Measurements from ENCODE around the gene SAP30BP. TPM values are rescaled to one million over a fixed set of nuclear protein-coding genes. Genes with fewer than 3 reads are reported as not detected.

SAP30BP gene
- total RNA-seq, 4 donors from 2014 or later: 50.3 to 81.3 (median 77.6) TPM

GRCh38 chr17:75719732-75720131, 52.6 kb downstream of the SAP30BP start:
- TF ChIP-seq EP300 (IDR thresholded peaks at IDR 0.05) (no peak), CTCF (IDR thresholded peaks at IDR 0.05) (no peak), POLR2A (IDR thresholded peaks at IDR 0.05; ENCODE audit: low read depth) (no peak), POLR2AphosphoS5 (IDR thresholded peaks at IDR 0.05) (no peak)
- Histone ChIP-seq H3K9me3 (no peaks in the 10 kb centered on the region), H3K27ac (replicated peaks in 1 of 4) (peak overlapping the region in 3 of 4 donors; percentile 61 to 84 (median 77)), H3K4me1 (peaks cover 16 to 34% (median 26%) of the 10 kb centered on the region in 4 donors), H3K4me3 (no peak overlapping the region), H3K36me3 (peaks cover 0 to 4% (median 0%) of the 10 kb centered on the region in 4 donors), H3K27me3 (peaks cover 6 to 80% (median 20%) of the 10 kb centered on the region in 4 donors)
- DNase-seq (ENCODE audit: extremely low spot score): no peak
- intact Hi-C loops (cut with DNase I): no loop called here
- WGBS: 100% methylated on average over 1 of the region's 2 CpGs

GRCh38 chr17:75720656-75721462, 53.7 kb downstream of the SAP30BP start, which contains the start of gene ITGB4:
TSS of gene ITGB4 (plus strand) at chr17:75721459. CDS start at chr17:75724704, 3,245 bp downstream.
- DNase-seq (ENCODE audit: extremely low spot score): no peak
- peaks cover 6 to 73% (median 20%) of the 10 kb centered on the region in 4 donors for H3K27me3 ChIP-seq
- H3K27ac ChIP-seq (replicated peaks in 1 of 4): peak within 1 kb of the TSS; percentile 61 to 84 (median 75)
- H3K4me1 ChIP-seq: peaks cover 16 to 34% (median 26%) of the 10 kb centered on the region in 4 donors
- peaks cover 0 to 15% (median 0%) of the 10 kb centered on the region in 4 donors for H3K36me3 ChIP-seq
- 5% methylated on average over 15 of the region's 70 CpGs for WGBS
- no peaks in the 10 kb centered on the region for H3K9me3 ChIP-seq
- H3K4me3 ChIP-seq: peak within 1 kb of the TSS; percentile 50 to 66 (median 54)
- TF ChIP-seq CTCF (IDR thresholded peaks at IDR 0.05) (no peak), POLR2AphosphoS5 (IDR thresholded peaks at IDR 0.05) (peak in 1 of 2 donors; percentile 60), POLR2A (IDR thresholded peaks at IDR 0.05; ENCODE audit: low read depth) (no peak), EP300 (IDR thresholded peaks at IDR 0.05) (no peak)
- intact Hi-C loops (cut with DNase I): no loop called here

GRCh38 chr17:75721463-75722011, 54.4 kb downstream of the SAP30BP start:
- H3K27me3 ChIP-seq: peaks cover 6 to 66% (median 20%) of the 10 kb centered on the region in 4 donors
- peak overlapping the region; percentile 50 to 66 (median 54) for H3K4me3 ChIP-seq
- H3K36me3 ChIP-seq: peaks cover 0 to 22% (median 0%) of the 10 kb centered on the region in 4 donors
- TF ChIP-seq POLR2A (IDR thresholded peaks at IDR 0.05; ENCODE audit: low read depth) (no peak), POLR2AphosphoS5 (IDR thresholded peaks at IDR 0.05) (no peak), EP300 (IDR thresholded peaks at IDR 0.05) (no peak), CTCF (IDR thresholded peaks at IDR 0.05) (no peak)
- WGBS: no CpG with 5 or more reads among the region's 33 CpGs
- H3K4me1 ChIP-seq: peaks cover 16 to 34% (median 26%) of the 10 kb centered on the region in 4 donors
- H3K27ac ChIP-seq (replicated peaks in 1 of 4): peak overlapping the region; percentile 61 to 84 (median 75)
- DNase-seq (ENCODE audit: extremely low spot score): no peak
- intact Hi-C loops (cut with DNase I): no loop called here
- no peaks in the 10 kb centered on the region for H3K9me3 ChIP-seq

DNA sequence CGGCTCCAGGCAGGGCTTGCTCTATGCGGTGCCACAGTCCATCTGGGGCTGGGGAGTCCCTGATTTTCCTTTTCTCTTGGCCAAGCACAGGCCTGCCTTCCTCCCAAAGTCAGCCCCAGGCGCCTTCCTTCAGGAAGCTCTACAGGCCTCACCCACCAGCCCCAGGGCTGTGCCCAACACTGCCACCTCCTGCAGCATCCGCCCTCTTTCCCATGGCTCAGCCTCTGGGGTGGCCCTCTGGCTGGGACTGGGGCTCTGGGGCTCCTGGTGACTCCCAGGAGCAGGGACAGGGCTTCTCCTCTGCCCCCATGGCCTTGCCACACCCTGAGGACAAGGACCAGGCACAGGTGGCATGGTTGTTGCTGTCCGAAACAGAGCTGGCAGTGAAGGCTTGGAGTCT, 54.9 kb downstream of the SAP30BP start:
- Histone ChIP-seq H3K4me3 (peak overlapping the region; percentile 50 to 66 (median 54)), H3K27me3 (peaks cover 6 to 62% (median 20%) of the 10 kb centered on the region in 4 donors), H3K4me1 (peaks cover 16 to 34% (median 26%) of the 10 kb centered on the region in 4 donors), H3K36me3 (peaks cover 0 to 26% (median 0%) of the 10 kb centered on the region in 4 donors), H3K27ac (replicated peaks in 1 of 4) (peak overlapping the region; percentile 61 to 84 (median 75)), H3K9me3 (no peaks in the 10 kb centered on the region)
- no peak for TF ChIP-seq EP300 (IDR thresholded peaks at IDR 0.05)
- no peak for TF ChIP-seq CTCF (IDR thresholded peaks at IDR 0.05)
- TF ChIP-seq POLR2AphosphoS5 (IDR thresholded peaks at IDR 0.05): no peak
- TF ChIP-seq POLR2A (IDR thresholded peaks at IDR 0.05; ENCODE audit: low read depth): no peak
- intact Hi-C loops (cut with DNase I): no loop called here
- DNase-seq (ENCODE audit: extremely low spot score): no peak
- WGBS: 83% methylated on average over 4 of the region's 5 CpGs
